ENCODE results near the gene STN1.
A peak's percentile ranks its signal among the peaks of the same experiment; 100 is the strongest.

The STN1 gene

GRCh38 chr10:103928784-103929183, 10.8 kb upstream of the STN1 start:
- no peak for DNase-seq

DNA sequence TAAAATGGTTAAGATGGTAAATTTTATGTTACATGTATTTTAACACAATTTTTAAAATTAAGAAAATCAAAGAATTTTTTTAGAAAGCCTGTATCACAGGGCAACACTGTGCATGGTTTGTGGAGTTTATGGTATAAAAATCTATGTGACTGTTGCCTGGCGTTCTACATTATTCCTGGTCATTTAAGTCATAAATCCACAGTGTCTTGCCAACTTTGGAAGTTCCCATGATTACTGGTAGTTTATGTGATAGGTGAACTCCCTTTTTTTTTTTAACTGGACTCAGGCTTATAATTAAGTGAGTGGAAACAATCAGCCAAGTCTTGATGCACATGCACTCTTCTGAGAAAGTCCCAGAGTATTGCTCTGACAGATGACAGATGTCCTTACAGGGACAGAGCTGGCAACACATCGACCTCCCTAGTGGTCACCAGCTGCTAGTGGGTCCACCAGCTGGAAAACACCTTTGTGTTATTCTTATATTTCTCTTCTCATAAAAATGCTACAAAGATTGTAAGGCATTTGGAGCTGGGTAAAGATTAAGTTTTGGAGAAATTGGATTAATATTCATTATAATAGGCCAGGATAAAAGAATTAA, 8.8 kb upstream of the STN1 start:
- DNase-seq: no peak

DNA sequence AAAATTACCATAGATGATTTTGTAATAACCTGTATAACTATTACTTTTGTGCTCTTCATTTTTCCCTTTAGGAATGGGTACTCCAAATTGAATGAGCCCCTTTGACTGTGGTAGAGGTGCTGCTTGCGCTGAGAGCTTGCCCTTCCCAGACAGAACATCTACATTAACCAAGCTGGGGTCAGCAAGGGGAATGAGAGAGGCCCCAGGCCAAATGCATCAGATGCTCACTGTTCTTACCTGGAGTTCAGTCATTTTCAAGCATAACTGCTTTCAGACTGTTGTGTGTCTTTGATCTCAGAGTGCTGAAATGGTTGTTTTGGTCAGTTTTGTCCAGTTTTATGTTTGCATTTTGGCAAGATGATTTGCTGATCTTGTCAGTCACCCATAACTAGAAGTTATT, 7.6 kb upstream of the STN1 start:
- no peak for DNase-seq

DNA sequence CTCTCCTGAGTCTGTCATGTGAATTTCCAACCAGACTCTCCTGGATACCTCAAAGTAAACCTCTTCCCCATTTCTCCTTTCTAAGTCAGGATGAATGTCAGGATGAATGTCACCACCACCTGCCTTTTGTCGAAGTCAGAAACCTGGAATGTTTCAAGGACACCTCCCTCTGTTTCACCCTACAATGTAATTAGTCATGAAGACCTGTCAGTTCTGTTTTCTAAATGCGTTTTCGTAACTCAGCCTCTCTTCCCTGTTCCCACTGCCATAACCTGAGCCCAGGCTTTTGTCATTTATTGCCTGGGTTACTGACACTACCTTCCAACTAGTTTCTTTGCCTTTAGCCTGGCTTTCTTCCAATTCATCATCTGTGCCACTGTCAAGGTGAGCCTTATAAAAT, 5.5 kb upstream of the STN1 start:
- DNase-seq: no peak

DNA sequence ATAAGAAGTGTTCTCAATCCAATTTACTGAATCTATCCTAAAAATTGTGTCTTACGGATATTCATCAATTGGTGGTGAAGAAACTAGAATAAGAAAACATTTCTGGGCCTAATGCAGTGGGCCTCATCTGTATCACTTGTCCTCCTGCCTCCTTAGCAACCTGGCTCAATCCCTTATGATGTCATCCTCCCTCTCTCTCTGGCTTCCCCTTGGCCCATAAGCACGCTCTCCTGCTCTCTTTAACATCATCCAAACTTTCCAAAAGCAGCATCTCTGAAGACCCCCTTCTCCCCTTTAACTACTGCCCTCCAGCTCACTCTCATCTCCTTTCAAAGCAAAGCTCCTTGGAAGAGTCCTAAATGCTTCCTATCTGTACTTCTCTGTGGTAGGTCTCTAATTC, 4.7 kb upstream of the STN1 start:
- no peak for DNase-seq

DNA sequence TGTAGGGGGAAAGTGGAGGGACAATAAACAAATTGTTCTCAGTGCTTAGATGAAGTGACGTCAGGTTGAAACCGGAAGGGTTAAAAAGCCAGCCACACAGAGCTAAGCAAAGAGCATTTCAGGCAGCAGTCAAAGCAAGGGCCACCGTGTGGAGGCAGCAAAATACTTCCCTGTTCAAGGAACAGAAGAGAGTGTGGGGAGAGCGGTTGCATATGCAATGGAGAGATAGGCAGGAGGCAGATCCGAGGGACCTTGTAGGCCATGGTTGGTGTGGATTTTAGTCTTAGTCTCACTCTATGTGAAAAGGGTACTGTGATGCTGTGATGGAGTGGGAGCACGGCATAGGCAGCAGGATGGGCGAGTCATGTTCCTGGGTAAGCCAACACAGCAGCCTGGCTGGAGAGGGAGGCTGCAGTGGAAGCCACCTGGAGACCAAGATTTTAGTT, 3.8 kb upstream of the STN1 start:
- peak; percentile 81 for DNase-seq

- no peak for DNase-seq
Observed at GRCh38 chr10:103921248-103921647, 3.3 kb upstream of the STN1 start.

GRCh38 chr10:103919648-103920025, 1.7 kb upstream of the STN1 start:
- no peak for DNase-seq

- DNase-seq: no peak
Observed at GRCh38 chr10:103917302-103918052, 507 bp downstream of the STN1 start.

DNA sequence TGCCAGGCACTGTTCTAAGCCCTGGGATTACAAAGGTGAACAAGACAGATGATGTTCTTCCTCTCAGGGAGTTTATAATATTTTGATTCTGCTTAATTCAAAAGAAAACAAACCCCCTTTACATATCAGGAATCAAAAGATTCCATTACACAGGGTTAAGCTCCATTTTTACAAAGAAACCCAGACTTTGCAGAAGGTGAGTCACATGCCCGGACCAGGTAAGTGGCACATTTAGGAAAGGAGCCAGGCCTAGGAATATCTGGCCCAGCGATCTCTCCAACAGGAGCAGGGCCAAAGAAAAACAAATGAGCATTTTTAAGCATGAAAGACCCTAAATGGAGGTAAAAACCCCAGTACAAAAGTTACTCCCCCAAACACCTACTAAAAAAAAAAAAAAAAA, 1.1 kb downstream of the STN1 start:
- DNase-seq: no peak

DNA sequence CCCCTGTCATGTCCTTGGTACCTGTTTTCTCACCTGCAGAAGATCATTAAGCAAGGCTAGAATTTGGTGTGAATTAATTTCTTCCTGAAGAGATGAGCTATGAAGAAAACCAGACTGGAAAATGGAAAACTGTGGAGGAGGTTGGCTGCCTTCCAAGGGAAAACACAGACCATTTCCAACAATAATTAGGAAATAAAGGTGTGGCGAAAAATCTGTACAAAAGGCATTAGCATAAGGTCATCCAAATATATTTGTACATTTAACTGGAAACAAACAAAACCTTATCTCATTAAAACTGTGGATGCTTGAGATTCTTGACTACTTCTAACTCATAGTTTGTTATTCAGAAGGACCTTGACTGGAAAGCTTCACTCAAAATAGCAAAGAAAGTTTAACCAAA, 1.7 kb downstream of the STN1 start:
- DNase-seq: no peak

DNA sequence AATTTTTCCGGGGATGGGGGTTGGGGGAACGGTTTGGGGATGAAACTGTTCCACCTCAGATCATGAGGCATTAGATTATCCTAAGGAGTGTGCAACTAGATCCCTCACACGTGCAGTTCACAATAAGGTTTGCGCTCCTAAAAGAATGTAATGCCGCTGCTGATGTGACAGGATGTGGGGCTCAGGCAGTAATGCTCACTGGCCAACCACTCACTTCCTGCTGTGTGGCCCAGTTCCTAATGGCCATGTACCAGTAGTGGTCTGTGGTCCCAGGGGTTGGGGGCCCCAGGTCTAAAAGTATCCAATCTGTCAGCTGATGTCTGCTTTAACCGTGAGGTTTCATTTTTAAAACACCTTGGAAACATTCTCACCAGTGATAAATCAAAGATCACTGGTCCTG, 2.2 kb downstream of the STN1 start:
- DNase-seq: peak; percentile 21

GRCh38 chr10:103912759-103913158, 5.2 kb downstream of the STN1 start:
- no peak for DNase-seq

DNA sequence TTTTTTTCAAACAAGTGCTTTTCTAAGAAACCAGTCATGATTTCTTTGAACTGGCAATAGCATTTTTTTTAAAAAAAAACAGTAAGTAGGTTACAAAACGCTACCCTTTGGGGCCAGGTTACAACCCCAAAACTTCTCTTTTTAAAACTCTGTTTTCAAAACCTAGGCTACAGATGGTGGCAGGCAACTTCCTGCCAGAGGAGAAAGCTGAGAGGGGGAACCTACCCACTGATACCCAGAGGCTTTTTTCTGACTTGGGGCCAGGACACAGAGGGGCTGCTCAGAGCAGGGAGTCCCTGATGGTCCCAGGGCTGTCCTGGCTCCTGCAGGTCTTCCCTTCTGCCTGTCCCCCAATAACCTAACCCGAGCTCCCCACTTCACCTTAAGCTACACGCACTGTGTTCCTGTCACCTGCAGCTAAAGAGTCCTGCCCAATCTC, 6.9 kb downstream of the STN1 start:
- DNase-seq: peak; percentile 65

DNA sequence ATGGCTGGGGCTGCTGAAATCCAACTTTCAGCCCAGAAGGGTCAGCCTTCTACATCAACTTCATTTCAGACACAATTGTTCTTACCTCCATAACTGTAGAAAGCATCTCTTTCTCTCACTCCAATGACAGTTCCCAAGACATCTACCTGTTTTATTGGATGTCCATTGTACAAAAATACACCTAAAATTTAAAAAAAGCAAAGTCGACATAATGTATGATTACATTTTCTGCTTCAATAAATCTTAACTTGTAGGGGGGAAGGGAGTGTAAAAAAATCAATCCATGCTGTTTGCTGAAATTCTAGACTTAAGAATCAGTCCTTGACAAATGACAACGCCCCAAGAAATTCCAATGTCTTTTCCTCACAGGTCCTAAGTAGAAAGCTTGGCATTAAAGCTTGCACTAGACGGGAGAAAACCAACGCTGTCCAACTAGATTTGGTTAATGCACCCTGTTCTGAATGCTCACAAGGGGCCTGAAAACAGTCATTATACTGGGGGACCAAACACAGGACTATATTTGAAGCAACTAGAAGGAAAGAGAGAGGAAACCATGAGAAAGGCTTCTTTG, 7.5 kb downstream of the STN1 start:
- DNase-seq: no peak

DNA sequence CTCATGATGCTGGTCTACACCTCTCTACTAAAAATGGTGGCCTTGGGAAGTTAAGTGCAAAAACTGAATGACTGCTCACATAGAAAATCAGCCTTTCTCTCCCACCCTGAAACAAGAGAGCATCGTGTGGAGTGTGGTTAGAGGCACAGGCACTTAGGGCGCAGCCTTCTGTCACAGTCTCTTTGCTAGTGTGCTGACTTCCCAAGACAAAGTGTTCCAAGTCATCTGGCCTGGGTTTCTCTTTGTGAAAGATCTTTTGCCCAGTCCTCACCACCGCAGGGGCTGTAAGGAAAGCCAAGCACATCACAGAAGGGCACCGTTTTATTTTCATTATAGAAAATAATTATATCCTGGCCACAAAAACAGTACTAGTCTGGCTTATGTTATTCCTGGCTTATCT, 12.5 kb downstream of the STN1 start:
- no peak for DNase-seq

DNA sequence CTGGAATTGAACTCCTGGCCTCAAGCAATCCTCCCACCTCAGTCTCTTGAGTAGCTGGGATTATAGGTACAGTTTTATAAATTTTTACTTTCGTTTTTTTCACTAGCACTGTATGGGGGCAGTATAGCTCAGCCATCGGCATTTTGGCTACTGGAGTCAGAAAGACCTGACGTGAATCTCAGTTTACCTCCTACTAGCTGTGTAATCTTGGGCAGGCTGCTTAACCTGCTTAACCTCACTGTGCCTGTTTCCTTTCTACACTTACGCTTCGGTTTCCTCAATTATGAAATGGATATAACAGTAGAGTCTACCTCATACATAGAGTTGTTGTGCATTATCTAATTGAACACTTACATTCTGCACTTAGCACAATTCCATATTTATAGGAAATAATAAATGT, 16.7 kb downstream of the STN1 start:
- no peak for DNase-seq

DNA sequence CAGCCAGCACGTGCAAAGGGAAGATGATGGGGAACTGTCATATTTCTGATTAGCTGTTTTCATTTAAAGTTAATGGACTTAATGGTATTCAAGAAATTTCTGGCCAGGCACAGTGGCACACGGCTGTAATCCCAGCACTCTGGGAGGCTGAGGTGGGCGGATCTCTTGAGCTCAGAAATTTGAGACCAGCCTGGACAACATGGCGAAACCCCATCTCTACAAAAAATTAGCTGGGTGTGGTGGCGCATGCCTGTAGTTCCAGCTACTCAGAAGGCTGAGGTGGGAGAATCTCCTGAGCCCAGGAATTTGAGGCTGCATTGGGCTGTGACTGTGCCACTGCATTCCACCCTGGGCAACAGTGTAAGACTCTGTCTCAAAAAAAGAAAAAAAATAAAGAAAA, 18.7 kb downstream of the STN1 start:
- DNase-seq: no peak

DNA sequence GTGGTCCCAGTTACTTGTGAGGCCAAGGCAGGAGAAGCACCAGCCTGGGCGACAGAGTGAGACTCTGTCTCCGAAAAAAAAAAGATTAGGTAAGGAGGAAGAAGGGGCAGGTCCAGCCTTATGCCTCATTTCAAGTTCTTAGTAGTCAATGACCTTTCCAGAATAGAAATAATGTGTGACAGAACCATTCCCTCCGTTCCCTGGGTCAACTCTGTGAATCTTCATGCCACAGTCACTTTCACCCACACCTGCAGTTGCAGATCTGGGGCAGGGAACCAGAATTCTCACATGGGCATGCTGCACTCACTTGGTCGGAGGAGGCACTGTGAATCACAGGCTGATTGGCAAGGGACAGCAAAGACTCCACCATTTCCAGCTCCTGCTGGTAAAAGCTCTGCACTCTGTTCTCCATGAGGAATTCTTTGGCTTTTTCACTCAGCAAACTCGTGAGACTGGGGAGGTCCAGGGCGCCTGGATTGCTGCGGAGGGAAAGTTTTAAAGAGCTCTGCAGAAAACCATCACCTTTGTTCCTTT, 20.7 kb downstream of the STN1 start:
- DNase-seq: no peak

GRCh38 chr10:103896225-103896624, 21.8 kb downstream of the STN1 start:
- DNase-seq: no peak

GRCh38 chr10:103895411-103896186, 22.4 kb downstream of the STN1 start:
- DNase-seq: no peak

- DNase-seq: no peak
Observed at GRCh38 chr10:103894441-103894864, 23.5 kb downstream of the STN1 start.

GRCh38 chr10:103893817-103894216, 24.2 kb downstream of the STN1 start:
- DNase-seq: no peak
